ENCODE results near the gene EXOC6B.

EXOC6B gene

GRCh38 chr2:72825257-72826155 is at the start of gene EXOC6B:
Gene EXOC6B, minus strand, starts transcription at chr2:72826033.
- DNase-seq, result peak; percentile 88

DNA sequence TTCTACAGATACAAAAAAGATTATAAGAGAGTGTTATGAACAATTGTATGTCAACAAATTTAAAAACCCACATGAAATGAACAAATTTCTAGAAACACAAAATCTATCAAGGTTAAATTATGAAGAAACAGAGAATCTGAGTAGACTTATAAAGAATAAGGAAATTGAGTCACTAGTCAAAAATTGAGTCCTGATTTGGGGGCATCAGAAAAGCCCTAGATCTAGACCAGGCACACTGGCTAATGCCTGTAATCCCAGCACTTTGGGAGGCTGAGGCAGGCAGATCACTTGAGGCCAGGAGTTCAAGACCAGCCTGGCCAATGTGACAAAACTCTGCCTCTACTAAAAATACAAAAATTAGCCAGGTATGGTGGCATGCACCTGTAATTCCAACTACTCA is 46.0 kb upstream of the EXOC6B start:
- no peak for DNase-seq

- no peak for DNase-seq
Measured at GRCh38 chr2:72871060-72871459, 45.2 kb upstream of the EXOC6B start.

DNA sequence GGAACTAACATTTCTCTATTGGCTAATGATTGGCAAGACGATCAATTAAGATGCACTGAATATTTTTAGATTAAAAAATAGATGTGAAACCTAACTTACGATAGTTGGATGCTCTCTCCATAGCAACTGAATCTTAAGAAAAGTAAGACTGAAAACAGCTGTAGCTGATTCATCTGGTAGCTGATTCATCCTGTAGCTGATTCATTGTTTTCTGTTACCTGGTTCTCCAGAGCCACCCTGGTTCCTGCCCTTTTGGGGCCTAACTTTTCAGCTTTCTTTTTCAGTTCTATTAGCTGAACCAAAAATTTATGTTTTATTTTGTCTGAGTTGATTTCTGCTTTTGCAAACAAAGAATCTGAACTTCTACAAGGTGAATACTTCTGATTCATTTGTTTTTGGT is 38.7 kb upstream of the EXOC6B start:
- DNase-seq, result no peak

DNA sequence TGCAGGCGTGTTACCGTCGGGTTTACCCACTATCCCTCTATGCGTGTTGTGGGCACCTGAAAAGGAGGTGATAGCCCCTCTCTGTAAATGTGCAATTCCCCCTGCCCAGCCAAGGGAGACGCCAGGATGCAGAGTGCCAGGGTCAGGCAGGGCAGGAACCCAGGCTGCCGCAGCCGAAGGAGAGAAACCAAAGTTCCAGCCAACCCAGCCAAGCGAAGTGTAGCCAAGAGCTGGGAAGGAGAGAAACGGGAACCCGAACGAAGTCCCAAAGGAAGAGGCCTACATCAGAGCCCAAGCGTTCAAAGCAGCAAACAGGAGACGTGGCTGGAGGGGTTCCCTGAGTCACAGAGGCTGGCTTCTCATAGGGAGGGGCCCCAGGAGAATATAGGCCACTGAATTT is 37.2 kb upstream of the EXOC6B start:
- DNase-seq, result no peak

GRCh38 chr2:72862239-72862988 is 36.6 kb upstream of the EXOC6B start:
- DNase-seq, result peak; percentile 96

DNA sequence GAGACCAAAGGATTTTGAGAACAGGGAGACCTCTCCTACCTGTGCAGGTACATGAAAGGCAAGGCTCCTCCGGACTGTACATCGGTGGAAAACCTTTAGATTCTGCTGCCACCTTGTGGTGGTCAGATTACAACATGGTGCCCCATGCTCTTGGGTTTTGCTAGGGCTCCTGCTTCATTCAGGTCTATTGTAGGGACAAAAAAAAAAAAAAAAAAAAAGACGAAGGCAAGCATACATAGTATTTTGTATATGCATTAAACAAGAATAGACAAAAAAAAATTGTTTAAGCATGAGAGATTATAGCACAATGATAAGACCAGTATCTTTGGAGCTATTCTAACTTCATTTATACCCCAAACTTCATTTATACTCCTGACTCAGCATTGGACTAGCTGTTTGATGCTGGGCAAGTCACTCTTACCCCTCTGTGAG is 34.0 kb upstream of the EXOC6B start:
- DNase-seq, result peak; percentile 24

DNA sequence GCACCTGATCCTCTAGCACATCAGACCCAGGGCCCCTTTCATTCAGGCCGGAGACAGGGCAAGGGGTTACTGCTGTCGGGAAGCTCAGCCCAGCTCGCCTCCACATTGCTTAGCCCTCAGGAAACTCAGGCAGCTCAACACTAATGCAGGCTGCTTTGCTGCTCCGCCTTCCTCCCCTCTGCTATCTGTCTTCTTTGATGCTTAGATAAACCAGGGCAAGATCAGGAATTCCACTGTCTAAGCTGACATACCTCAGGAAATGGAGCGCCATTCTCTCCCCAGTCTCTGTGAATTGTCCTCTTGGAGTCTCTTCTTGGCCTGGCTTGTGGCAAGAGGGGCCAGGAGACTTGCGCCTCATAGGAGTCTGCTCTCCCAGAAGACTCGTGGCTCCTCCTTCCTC is 25.5 kb upstream of the EXOC6B start:
- DNase-seq, result no peak

- no peak for DNase-seq
Measured at GRCh38 chr2:72849138-72849462, 23.3 kb upstream of the EXOC6B start.

DNA sequence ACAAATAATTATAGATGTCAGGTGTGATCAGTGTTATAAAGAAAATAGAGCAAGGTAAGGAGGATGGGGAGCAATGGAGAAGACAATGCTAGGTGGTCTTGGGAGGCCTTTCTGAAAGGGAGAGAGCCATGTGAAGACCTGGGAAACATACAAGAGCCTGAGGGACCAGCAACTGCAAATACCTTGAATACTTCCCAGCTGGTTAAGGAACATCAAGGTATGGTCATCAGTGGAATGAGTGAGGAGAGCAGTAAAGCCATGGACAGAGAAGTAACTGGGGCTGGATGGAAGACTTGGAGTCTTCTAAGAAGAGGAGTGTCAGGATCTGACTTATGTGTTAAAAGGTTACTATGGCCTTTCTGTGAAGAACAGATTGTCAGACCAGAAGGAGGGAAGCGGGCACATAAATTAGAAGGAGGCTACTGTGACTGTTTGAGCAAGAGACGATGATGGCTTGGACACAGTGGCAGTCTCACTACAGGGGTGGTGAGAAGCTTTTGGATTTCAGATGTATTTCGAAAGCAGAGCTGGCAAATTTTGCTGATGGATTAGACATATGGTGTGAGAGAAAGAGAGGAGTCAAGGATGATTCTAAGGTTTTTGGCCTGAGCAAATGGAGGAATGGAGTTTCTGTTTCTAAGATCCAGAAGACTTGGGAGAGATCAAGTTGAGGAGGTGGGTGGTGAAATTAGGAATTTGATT is 22.8 kb upstream of the EXOC6B start:
- DNase-seq, result no peak

- DNase-seq, result no peak
Measured at GRCh38 chr2:72847534-72848315, 21.9 kb upstream of the EXOC6B start.

DNA sequence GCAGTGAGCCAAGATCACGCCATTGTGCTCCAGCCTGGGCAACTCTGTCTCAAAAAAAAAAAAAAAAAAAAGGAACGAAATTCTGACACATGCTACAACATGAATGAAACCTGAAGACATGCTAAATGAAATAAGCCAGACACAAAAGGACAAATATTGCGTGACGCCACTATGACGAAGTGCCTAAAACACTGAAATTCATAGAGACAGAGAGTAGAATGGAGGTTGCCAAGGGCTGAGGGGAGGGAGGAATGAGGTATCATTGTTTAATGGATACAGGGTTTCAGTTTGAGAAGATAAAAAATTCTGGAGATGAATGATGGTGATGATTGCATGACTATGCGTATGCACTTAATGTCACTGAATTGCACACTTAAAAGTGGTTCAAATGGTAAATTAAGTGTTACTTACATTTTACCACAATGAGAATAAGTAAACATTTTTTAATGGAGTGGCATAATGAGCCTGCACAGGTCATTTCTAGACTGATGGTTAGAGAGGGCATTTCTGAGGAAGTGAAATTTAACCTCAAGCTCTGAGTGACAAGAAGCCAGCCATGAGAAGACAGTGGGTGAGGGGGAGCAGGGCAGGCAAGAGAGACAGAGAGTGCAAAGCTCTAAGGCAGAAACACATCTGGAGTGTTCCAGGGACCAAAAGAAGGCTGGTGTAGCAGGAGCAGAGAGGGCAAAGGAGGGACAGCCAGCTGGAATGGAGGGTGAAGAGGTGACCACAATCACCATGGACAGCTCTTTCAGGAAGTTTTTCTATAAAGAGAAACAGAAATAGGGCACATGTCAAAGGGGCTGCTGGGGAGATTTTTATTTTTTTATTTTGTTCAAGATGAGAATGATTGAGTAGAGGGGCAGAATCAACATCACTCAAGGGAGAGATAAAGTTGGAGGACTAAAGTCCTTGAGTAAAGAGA is 20.6 kb upstream of the EXOC6B start:
- DNase-seq, result no peak

DNA sequence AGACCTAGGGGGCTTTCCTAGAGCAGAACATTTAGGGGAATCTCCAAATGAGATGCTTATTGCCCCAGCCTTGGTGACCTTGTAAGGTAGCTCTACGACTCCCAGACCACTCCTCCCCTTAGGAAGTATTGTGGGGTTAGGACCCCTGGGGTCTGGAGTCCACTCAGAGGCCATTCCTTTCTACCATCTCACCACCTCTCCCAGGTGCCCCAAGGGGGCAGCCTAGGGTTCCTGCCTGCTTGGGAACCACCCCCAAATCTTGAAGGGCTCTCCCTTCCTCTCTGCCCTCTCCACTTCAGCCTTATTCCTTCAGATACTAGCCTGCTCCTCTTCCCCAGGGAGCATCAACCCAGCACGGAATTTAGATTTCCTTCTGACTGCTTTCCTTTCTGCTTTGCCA is 17.5 kb upstream of the EXOC6B start:
- DNase-seq, result no peak

DNA sequence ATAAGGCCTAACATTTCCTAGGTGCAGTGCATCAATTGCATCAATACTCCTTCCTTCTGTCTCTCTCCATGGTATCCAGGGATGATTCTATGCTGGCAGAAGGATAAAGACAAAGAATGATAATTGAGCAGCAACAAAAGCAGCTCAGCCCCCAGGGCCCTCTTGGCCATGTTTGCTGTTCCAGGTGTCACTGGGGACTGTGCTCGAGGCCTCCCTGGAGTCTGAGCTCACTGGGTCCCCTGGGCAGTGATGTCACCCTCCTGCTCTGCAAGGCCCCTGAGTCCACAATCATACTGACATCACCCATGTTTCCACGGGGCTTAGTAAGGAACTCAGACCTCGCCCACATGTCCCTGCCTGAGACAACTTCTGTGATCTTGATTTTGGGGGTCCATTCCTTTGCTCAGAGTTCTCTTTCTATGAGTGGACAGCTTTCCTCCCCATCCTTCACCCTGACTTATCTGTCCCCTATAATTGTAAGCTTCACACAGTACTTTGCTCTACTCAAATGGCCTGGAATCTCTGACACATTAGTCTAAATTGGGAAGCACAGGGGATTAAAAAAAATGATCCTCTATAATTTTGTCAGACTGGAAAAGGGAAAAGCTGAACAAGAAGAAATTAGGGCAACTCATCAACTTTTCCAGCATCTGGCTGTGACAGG is 15.8 kb upstream of the EXOC6B start:
- DNase-seq, result no peak

- DNase-seq, result no peak
Measured at GRCh38 chr2:72840066-72840465, 14.2 kb upstream of the EXOC6B start.

GRCh38 chr2:72837171-72837570 is 11.3 kb upstream of the EXOC6B start:
- DNase-seq, result no peak

DNA sequence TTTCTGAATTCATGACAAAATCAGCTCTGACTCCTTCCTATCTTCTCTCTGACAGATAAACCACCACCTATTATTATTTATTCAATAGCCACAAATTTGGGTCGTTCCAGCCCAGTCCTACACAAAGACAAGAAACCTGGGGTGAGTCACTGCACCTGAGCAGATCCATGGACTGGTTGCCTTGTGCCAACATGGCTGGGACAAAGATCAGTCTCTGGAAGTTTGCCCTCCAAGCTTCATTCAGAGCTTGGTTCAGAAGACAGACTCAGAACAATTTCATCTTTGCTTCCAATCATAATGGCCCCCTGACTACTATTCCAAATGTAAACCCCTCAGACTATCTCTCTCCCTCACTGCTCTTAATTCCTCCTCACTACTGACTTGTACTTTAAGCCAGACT is 9.6 kb upstream of the EXOC6B start:
- DNase-seq, result no peak

DNA sequence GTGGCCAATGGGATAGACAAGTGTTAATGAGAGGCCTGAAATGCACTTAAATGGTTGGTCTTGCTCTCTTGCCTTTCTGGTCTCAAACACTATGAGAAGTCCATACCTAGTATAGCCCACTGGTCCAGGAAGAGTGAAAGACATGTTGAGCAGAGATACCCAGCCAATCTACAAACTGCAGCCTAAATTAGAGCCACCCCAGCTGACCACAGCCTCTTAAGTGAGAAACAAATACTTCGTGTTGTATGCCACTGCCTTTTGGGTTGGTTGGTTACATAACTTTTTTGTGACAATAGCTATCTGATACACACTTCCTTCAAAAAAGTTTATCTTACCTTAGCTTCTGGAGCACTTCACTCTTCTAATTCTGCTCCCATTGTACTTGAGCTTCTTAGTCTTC is 8.8 kb upstream of the EXOC6B start:
- no peak for DNase-seq

GRCh38 chr2:72833084-72833714 is 7.4 kb upstream of the EXOC6B start:
- DNase-seq, result no peak

DNA sequence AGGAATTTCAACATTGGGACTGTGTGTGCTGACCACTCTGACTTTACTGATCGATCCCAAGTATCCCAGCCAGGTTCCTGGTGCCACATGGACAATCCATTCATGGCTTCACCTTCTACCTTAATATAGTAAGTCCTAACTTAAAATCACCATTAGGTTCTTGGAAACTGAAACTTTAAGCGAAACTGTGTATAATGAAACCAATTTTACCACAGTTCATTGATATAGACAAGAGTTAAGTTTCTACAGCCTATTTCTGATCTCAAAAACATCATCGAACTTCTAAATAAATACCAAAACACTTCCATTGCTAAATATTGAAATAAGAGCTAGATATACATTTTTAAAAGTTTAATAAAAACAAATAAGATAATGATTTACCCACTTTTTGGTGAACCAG is 4.4 kb upstream of the EXOC6B start:
- no peak for DNase-seq
